IMR-90 (cell line): ENCODE measurements around the gene GPC5. TPM values are rescaled to one million over a fixed set of nuclear protein-coding genes. Genes with fewer than 3 reads are reported as not detected.

Source experiments
- ATAC-seq: fragments of 200-7000 bp; cut with Tn5 transposase; 2 replicates; pipeline ENCODE4 v1.9.1; 2020; ENCODE audit warnings: low read depth, mild to moderate bottlenecking, moderate library complexity
- BruUV-seq: library from RNA; stranded (reverse); fragments of 400-500 nt; replicated peaks from 2 replicates; lab custom pipeline; 2021; lab: Mats Ljungman, UMichigan
- CTCF ChIA-PET: fragments of 300-600 bp; formaldehyde crosslinking; extraction: SDS; loops from one replicate; lab custom pipeline; 2021; ENCODE audit warnings: antibody characterized with exemption; lab: Yijun Ruan, JAX
- POLR2A ChIA-PET: fragments of 300-600 bp; sonication (Branson Sonifier 250); formaldehyde crosslinking; loops from one replicate; lab custom pipeline; 2022; ENCODE audit warnings: antibody characterized with exemption; ENCODE audit not compliant: unreplicated experiment; lab: Charles Lee
- DNase-seq: peaks from one replicate; pipeline ENCODE4 v3.0.0; 2013
- H2AFZ ChIP-seq: replicated peaks from 2 replicates; pipeline ENCODE3; 2013; ENCODE audit warnings: low read length, mild to moderate bottlenecking; ENCODE audit not compliant: poor library complexity
- H2AK5ac ChIP-seq: 2 replicates; pipeline ENCODE4 v1.6.1; 2013; ENCODE audit warnings: low read depth, low read length, inconsistent platforms
- H2AK9ac ChIP-seq: replicated peaks from 2 replicates; pipeline ENCODE3; 2013; ENCODE audit warnings: mild to moderate bottlenecking, low read depth, low read length, moderate library complexity; ENCODE audit not compliant: poor library complexity
- H2BK120ac ChIP-seq: 2 replicates; pipeline ENCODE4 v1.6.1; 2013; ENCODE audit warnings: low read depth, low read length, inconsistent platforms
- H2BK15ac ChIP-seq: 3 replicates; pipeline ENCODE4 v1.6.1; 2013; ENCODE audit warnings: low read depth, low read length, inconsistent platforms
- H2BK20ac ChIP-seq: 2 replicates; pipeline ENCODE4 v1.6.1; 2013; ENCODE audit warnings: low read depth, mild to moderate bottlenecking, inconsistent platforms, low read length, moderate library complexity
- H2BK5ac ChIP-seq: 2 replicates; pipeline ENCODE4 v1.6.1; 2013; ENCODE audit warnings: mild to moderate bottlenecking, low read depth, low read length, inconsistent platforms; ENCODE audit not compliant: poor library complexity, severe bottlenecking
- H3K14ac ChIP-seq: replicated peaks from 2 replicates; pipeline ENCODE4 v1.6.1; 2013; ENCODE audit warnings: low read depth, low read length, inconsistent platforms
- H3K18ac ChIP-seq: 2 replicates; pipeline ENCODE4 v1.6.1; 2013; ENCODE audit warnings: low read depth, low read length, control low read depth
- H3K23ac ChIP-seq: 2 replicates; pipeline ENCODE4 v1.6.1; 2013; ENCODE audit warnings: low read depth, low read length, inconsistent platforms
- H3K27ac ChIP-seq: 2 replicates; pipeline ENCODE4 v1.5.1; 2013; ENCODE audit warnings: mild to moderate bottlenecking, control low read depth, low read length; ENCODE audit not compliant: insufficient read depth
- H3K27me3 ChIP-seq: 2 replicates; pipeline ENCODE4 v1.6.1; 2013; ENCODE audit warnings: low read length; ENCODE audit not compliant: control insufficient read depth, insufficient read depth
- H3K36me3 ChIP-seq: 2 replicates; pipeline ENCODE4 v1.6.1; 2013; ENCODE audit warnings: low read length, mixed read lengths; ENCODE audit not compliant: control insufficient read depth, insufficient read depth
- H3K4ac ChIP-seq: 2 replicates; pipeline ENCODE4 v1.6.1; 2013; ENCODE audit warnings: low read depth, low read length, inconsistent platforms
- H3K4me1 ChIP-seq: 2 replicates; pipeline ENCODE4 v1.6.1; 2013; ENCODE audit warnings: low read length, mixed read lengths; ENCODE audit not compliant: control insufficient read depth, insufficient read depth
- H3K4me2 ChIP-seq: 2 replicates; pipeline ENCODE4 v1.6.1; 2013; ENCODE audit warnings: low read depth, mild to moderate bottlenecking, control low read depth, low read length, moderate library complexity
- H3K4me3 ChIP-seq: 2 replicates; pipeline ENCODE4 v1.5.1; 2013; ENCODE audit warnings: low read depth, mild to moderate bottlenecking, control low read depth, low read length, moderate library complexity; ENCODE audit not compliant: insufficient read depth
- H3K56ac ChIP-seq: 2 replicates; pipeline ENCODE4 v1.6.1; 2013; ENCODE audit warnings: low read length, inconsistent platforms; ENCODE audit not compliant: insufficient read depth; ENCODE audit errors: extremely low read depth
- H3K79me1 ChIP-seq, 2 experiments: 2 replicates each; pipeline ENCODE4 v1.6.1; 2013; ENCODE audit warnings: low read length in 2 of 2, inconsistent platforms in 1 of 2, low read depth in 1 of 2
- H3K9ac ChIP-seq: 2 replicates; pipeline ENCODE4 v1.6.1; 2013; ENCODE audit warnings: low read depth, low read length, control low read depth
- H3K9me1 ChIP-seq: 2 replicates; pipeline ENCODE4 v1.6.1; 2013; ENCODE audit warnings: low read length, inconsistent platforms; ENCODE audit not compliant: insufficient read depth
- H3K9me3 ChIP-seq: 2 replicates; pipeline ENCODE4 v1.6.1; 2013; ENCODE audit warnings: low read length; ENCODE audit not compliant: control insufficient read depth, insufficient read depth
- H4K20me1 ChIP-seq: 2 replicates; pipeline ENCODE4 v1.6.1; 2013; ENCODE audit warnings: low read length, inconsistent platforms; ENCODE audit not compliant: insufficient read depth
- H4K5ac ChIP-seq: 2 replicates; pipeline ENCODE4 v1.6.1; 2013; ENCODE audit warnings: mild to moderate bottlenecking, low read depth, low read length, control low read depth
- H4K8ac ChIP-seq, 2 experiments: 2 replicates each; pipeline ENCODE4 v1.6.1; 2013; ENCODE audit warnings: low read depth in 2 of 2, low read length in 2 of 2, control low read depth in 1 of 2, inconsistent platforms in 1 of 2
- H4K91ac ChIP-seq: 2 replicates; pipeline ENCODE4 v1.6.1; 2013; ENCODE audit warnings: low read depth, low read length, inconsistent platforms; ENCODE audit not compliant: insufficient read depth
- BHLHE40 ChIP-seq: fragments of 150-350 bp; IDR thresholded peaks from 2 replicates; pipeline ENCODE4 v1.6.1; 2016; ENCODE audit warnings: mild to moderate bottlenecking, low read depth, low read length
- CEBPB ChIP-seq: IDR thresholded peaks from 2 replicates; pipeline ENCODE4 v1.6.1; 2012; ENCODE audit warnings: low read depth, low read length, improper control_type of control experiment
- CHD1 ChIP-seq: IDR thresholded peaks from 2 replicates; pipeline ENCODE4 v1.6.1; 2012; ENCODE audit warnings: low read depth, low read length, improper control_type of control experiment
- FOS ChIP-seq: fragments of 150-350 bp; IDR thresholded peaks from 2 replicates; pipeline ENCODE4 v1.6.1; 2016; ENCODE audit warnings: low read depth, low read length
- MAFK ChIP-seq: IDR thresholded peaks from 2 replicates; pipeline ENCODE4 v1.6.1; 2012; ENCODE audit warnings: low read depth, low read length, improper control_type of control experiment
- MAZ ChIP-seq: IDR thresholded peaks from 2 replicates; pipeline ENCODE4 v1.6.1; 2012; ENCODE audit warnings: low read depth, mild to moderate bottlenecking, low read length, improper control_type of control experiment, moderate library complexity, borderline replicate concordance
- MXI1 ChIP-seq: IDR thresholded peaks from 2 replicates; pipeline ENCODE4 v1.6.1; 2012; ENCODE audit warnings: low read depth, mild to moderate bottlenecking, low read length, moderate library complexity, borderline replicate concordance
- NFE2L2 ChIP-seq: fragments of 150-350 bp; IDR thresholded peaks from 2 replicates; pipeline ENCODE4 v1.6.1; 2016; ENCODE audit warnings: low read depth, mild to moderate bottlenecking, low read length
- POLR2A ChIP-seq: IDR thresholded peaks from 2 replicates; pipeline ENCODE4 v1.6.1; 2012; ENCODE audit warnings: mild to moderate bottlenecking, low read depth, low read length
- RAD21 ChIP-seq: IDR thresholded peaks from 2 replicates; pipeline ENCODE4 v1.6.1; 2012; ENCODE audit warnings: low read length, improper control_type of control experiment
- RCOR1 ChIP-seq: IDR thresholded peaks from 2 replicates; pipeline ENCODE4 v1.6.1; 2012; ENCODE audit warnings: mild to moderate bottlenecking, low read length, improper control_type of control experiment; ENCODE audit not compliant: insufficient replicate concordance
- RFX5 ChIP-seq: IDR thresholded peaks from 2 replicates; pipeline ENCODE4 v1.8.0; 2012; ENCODE audit warnings: low read depth, mild to moderate bottlenecking, low read length, moderate library complexity
- SMC3 ChIP-seq: fragments of 150-350 bp; IDR thresholded peaks from 2 replicates; pipeline ENCODE4 v1.6.1; 2016; ENCODE audit warnings: low read depth, mild to moderate bottlenecking, antibody characterized with exemption, low read length, moderate library complexity
- WGBS, 2 experiments: methylation state at CpG; one replicate each; pipeline versions ENCODE4 v1.1.5 to v1.1.7; 2013; ENCODE audit warnings: missing lambda C conversion rate in 2 of 2; ENCODE audit not compliant: insufficient read length in 1 of 2; ENCODE audit errors: extremely low coverage in 2 of 2; 5-methylcytosine and 5-hydroxymethylcytosine counted together
- dilution Hi-C: fragments of 300-500 bp; cut with HindIII; formaldehyde crosslinking; loops from one replicate; pipeline ENCODE4 v1.14.3; 2018; ENCODE audit warnings: low sequenced_read_pairs; ENCODE audit not compliant: unreplicated experiment
- in situ Hi-C: fragments of 300-500 bp; cut with MboI; formaldehyde crosslinking; loops from 3 replicates; pipeline ENCODE4 v1.14.3; 2019; ENCODE audit warnings: low sequenced_read_pairs, inconsistent platforms, mixed read lengths
- intact Hi-C: fragments of 100-400 bp; cut with micrococcal nuclease; formaldehyde crosslinking; loops from 2 replicates; pipeline ENCODE4 v1.10.0; 2022
- polyA plus RNA-seq, 3 experiments: library from polyadenylated mRNA; depleted of rRNA; stranded (reverse); fragments of >200 nt; gene quantifications; 2 replicates each; pipeline ENCODE4 v1.2.3, GENCODE V29; 2012; ENCODE audit warnings: low replicate concordance in 1 of 3
- total RNA-seq: library from RNA; depleted of rRNA; stranded (reverse); fragments of >200 nt; gene quantifications from 2 replicates; pipeline ENCODE4 v1.2.3, GENCODE V29; 2012
- TF ChIP-seq, protein P1 (sequence below): conservative IDR thresholded peaks from 2 replicates; pipeline ENCODE4 v1.5.1; 2012; ENCODE audit warnings: mild to moderate bottlenecking, low read depth, low read length, improper control_type of control experiment
- TF ChIP-seq, protein P2 (sequence below): fragments of 150-350 bp; IDR thresholded peaks from 2 replicates; pipeline ENCODE4 v1.6.1; 2017; ENCODE audit warnings: mild to moderate bottlenecking, antibody characterized with exemption, low read length, low read depth
- TF ChIP-seq, protein P3 (sequence below): fragments of 150-350 bp; IDR thresholded peaks from 2 replicates; pipeline ENCODE4 v1.6.1; 2016; ENCODE audit warnings: low read depth, mild to moderate bottlenecking, low read length, moderate library complexity, borderline replicate concordance

GPC5 gene
- total and polyA plus RNA-seq, 2 of the 4 experiments (the other 2 are of a cell fraction), result 0.94 to 1.8 TPM

DNA sequence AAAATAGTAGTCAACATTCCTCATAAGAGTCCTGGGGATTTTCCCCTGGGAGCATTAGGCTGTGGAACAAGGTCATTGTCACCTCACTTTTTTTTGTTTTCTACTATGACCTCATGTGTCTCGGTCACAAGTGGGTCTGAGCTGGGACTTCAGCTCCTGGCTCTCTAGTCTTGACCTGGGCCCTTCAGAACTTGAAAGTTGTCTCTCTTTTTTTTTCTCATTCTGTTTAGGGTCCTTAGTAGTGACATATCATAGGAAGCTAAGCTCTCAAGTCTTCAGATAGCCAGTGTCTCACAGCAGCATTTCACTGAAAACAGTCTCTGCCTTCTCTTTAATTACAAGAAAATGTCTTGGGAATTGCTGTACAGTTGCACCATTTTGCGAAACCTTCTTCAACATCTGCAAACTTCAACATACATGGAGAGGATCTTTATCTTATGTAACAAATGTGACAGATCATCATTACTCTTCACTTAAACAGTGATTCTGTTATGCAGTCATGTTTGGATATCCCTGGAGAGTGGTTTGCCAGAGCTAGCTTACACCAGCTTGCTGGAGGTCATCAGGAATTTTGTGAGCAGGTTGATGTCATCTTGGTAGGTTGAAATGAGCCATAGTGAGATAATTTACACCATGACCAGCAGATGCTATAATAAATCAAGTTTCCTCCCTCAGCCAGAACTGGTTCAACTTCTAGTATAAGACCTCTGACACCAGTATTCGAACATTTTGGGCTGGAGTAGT is 131.5 kb downstream of the GPC5 start:
- no CpG with 5 or more reads among the region's 3 CpGs for WGBS, 2 experiments
- CTCF ChIA-PET, result no interaction called here
- no peak overlapping the region for H2AFZ ChIP-seq
- no peaks in the 10 kb centered on the region for H3K4me1 ChIP-seq
- no peak overlapping the region for H4K91ac ChIP-seq
- no TSS peak for BruUV-seq
- TF ChIP-seq CEBPB (no peak), RFX5 (no peak), RCOR1 (no peak), BHLHE40 (no peak), SMC3 (no peak), FOS (no peak), CHD1 (no peak), POLR2A (no peak), NFE2L2 (no peak), RAD21 (no peak), MXI1 (no peak), MAZ (no peak), MAFK (no peak)
- TF ChIP-seq, protein P1, sequence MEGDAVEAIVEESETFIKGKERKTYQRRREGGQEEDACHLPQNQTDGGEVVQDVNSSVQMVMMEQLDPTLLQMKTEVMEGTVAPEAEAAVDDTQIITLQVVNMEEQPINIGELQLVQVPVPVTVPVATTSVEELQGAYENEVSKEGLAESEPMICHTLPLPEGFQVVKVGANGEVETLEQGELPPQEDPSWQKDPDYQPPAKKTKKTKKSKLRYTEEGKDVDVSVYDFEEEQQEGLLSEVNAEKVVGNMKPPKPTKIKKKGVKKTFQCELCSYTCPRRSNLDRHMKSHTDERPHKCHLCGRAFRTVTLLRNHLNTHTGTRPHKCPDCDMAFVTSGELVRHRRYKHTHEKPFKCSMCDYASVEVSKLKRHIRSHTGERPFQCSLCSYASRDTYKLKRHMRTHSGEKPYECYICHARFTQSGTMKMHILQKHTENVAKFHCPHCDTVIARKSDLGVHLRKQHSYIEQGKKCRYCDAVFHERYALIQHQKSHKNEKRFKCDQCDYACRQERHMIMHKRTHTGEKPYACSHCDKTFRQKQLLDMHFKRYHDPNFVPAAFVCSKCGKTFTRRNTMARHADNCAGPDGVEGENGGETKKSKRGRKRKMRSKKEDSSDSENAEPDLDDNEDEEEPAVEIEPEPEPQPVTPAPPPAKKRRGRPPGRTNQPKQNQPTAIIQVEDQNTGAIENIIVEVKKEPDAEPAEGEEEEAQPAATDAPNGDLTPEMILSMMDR, result no peak
- TF ChIP-seq, protein P2, sequence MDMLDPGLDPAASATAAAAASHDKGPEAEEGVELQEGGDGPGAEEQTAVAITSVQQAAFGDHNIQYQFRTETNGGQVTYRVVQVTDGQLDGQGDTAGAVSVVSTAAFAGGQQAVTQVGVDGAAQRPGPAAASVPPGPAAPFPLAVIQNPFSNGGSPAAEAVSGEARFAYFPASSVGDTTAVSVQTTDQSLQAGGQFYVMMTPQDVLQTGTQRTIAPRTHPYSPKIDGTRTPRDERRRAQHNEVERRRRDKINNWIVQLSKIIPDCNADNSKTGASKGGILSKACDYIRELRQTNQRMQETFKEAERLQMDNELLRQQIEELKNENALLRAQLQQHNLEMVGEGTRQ, result no peak
- TF ChIP-seq, protein P3, sequence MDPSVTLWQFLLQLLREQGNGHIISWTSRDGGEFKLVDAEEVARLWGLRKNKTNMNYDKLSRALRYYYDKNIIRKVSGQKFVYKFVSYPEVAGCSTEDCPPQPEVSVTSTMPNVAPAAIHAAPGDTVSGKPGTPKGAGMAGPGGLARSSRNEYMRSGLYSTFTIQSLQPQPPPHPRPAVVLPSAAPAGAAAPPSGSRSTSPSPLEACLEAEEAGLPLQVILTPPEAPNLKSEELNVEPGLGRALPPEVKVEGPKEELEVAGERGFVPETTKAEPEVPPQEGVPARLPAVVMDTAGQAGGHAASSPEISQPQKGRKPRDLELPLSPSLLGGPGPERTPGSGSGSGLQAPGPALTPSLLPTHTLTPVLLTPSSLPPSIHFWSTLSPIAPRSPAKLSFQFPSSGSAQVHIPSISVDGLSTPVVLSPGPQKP, result no peak
- H2AK5ac ChIP-seq, result no peak overlapping the region
- dilution Hi-C loops (no loop called here), intact Hi-C loops (no loop called here), in situ Hi-C loops (no loop called here)
- H2BK5ac ChIP-seq, result no peak overlapping the region
- no peak overlapping the region for H2BK15ac ChIP-seq
- H4K5ac ChIP-seq, result no peak overlapping the region
- H2BK20ac ChIP-seq, result no peak overlapping the region
- no peak overlapping the region for H3K4me2 ChIP-seq
- no peaks in the 10 kb centered on the region for H3K9me1 ChIP-seq
- H2AK9ac ChIP-seq, result no peak overlapping the region
- no peak for DNase-seq
- H3K56ac ChIP-seq, result no peak overlapping the region
- no peaks in the 10 kb centered on the region for H3K9me3 ChIP-seq
- H3K9ac ChIP-seq, result no peak overlapping the region
- H3K79me1 ChIP-seq, result no peaks in the 10 kb centered on the region
- no peak overlapping the region for H3K27ac ChIP-seq
- POLR2A ChIA-PET, result no interaction called here
- no peak overlapping the region for H3K23ac ChIP-seq
- H3K27me3 ChIP-seq, result no peaks in the 10 kb centered on the region
- H3K14ac ChIP-seq, result no peak overlapping the region
- no peaks in the 10 kb centered on the region for H4K20me1 ChIP-seq
- no peak for ATAC-seq
- H2BK120ac ChIP-seq, result no peak overlapping the region
- H3K36me3 ChIP-seq, result no peaks in the 10 kb centered on the region
- no peak overlapping the region for H3K18ac ChIP-seq
- no peak overlapping the region for H4K8ac ChIP-seq
- no peak overlapping the region for H3K4me3 ChIP-seq
- no peak overlapping the region for H3K4ac ChIP-seq
